HG02642 (cell line): Measurements from ENCODE around the gene NPLOC4.
"Not testable (repeated sequence)": the region's sequence is repeated elsewhere in the genome, so short reads cannot be mapped to it uniquely, and the experiment has no call there.

Experiments used
- ATAC-seq: cut with Tn5 transposase; IDR thresholded peaks from one replicate; pipeline ENCODE4 v1.9.1; 2021; ENCODE audit warnings: mild to moderate bottlenecking; ENCODE audit not compliant: unreplicated experiment, poor library complexity

The NPLOC4 gene

DNA sequence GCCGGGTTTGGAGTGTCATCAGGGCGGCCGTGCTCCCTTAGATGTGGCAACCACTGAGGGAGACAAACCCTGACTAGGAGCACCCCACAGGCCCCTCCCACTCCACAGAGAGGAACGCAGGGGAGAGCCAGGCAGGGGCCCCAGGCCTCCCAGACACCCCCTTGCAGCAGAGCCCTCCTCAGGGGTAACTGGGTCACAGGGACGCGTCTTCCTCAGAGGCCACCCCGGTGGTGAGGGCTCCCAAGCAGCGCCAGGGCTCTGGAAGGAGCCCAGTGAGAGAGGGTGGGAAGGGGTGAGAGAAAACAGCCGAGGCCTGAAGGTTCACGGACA is 97.4 kb downstream of the NPLOC4 start:
- no peak for ATAC-seq

DNA sequence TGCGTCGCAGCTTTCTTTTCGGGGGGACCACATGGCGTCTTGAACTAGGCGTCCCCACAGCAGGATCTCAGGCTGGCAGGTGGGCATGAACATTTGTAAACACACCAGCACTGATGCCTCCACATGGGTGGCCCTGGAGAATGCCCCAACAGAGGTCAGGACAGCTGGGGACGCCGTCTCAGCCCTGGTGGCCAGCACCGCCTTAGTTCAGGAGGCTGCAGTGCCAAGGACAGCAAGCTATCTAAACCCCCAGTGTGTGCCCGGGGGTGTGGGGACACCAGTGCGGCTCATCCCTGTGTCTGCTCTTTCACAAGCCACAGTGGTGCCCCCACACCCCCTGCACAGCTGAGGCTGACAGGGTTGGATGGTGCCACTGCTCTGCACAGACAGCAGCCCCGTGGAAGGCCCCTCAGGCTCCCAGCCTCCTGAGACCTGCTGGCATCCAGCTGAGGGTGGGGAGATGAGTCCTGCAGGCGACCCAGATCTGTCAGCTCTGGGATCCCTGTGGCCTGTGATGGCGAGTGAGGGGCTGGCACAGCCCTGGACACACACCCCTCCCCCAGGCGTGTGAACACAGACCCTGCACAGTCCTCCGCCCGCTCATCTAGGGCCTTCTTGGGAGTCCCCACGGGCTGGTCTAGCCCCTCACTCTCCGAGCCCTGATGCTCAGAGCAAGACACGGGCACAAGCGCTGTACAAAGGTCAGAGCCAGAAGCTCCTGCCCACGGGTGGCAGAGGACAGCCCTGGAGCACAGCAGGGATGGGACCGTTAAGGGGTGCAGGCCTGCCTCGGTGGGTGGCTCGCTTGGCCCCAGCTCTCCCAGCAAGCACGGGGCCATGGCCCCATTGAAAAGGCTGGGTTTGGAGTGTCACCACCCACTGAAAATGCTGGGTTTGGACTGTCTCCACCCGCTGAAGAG is 98.0 kb downstream of the NPLOC4 start:
- ATAC-seq, result no peak

DNA sequence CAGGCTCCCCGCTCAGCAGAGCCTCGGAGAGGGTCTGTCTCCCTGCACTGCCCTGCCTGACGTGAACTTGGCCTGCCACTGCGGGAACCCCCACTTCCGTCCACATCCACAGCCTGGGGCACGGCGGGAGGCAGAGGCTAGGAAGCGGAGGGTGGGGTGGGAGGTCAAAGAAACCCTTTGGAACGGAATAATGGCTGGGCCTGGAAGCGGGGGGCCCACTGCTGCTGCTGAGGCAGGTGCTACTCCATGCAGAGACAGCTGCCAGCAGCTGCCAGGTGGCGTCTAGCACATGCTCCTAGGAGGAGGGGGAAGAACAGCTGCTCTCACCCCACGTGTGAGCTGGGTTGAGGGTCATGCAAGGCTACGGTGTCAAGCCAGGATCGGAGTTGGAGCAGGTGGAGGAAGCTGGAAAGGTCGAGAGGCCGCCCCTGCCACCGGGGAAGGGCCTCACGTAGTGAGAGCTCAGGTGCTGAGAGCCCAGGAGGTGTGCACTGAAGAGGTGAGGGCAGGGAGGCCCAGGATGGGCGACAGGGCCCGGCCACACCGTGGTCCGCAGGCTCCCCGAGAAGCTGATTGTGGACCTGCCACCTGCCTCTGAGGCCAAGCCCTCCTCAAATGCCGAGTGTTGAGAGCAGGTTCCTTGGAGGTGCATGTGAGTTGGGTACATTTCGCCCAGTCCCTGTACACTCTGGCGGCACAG is 98.9 kb downstream of the NPLOC4 start:
- no peak for ATAC-seq

DNA sequence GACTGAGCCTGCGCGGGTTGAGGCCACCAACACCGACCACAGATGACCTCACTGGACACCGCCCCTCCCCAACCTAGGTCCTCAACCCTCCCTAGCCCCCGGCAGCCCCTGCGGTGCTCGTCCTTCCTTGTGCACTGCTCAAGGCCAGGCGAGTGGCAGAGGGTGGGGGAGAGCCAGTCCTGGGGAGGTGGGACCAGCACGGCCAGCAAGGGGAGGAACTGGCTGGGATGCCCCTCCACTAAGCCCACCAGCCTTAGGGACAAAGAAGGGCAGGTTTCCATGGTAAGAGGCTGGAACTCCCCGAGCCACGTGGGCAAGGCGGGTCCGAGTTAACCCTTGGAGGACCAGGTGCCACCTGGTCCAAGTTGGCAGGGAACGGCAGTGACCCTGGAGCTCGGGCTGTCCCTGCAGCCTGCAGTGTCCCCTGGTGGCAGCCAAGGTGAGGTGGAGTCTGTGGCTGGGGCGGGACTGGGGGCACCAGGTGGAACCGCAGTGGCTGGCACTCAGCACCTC is 99.5 kb downstream of the NPLOC4 start:
- ATAC-seq, result no peak

DNA sequence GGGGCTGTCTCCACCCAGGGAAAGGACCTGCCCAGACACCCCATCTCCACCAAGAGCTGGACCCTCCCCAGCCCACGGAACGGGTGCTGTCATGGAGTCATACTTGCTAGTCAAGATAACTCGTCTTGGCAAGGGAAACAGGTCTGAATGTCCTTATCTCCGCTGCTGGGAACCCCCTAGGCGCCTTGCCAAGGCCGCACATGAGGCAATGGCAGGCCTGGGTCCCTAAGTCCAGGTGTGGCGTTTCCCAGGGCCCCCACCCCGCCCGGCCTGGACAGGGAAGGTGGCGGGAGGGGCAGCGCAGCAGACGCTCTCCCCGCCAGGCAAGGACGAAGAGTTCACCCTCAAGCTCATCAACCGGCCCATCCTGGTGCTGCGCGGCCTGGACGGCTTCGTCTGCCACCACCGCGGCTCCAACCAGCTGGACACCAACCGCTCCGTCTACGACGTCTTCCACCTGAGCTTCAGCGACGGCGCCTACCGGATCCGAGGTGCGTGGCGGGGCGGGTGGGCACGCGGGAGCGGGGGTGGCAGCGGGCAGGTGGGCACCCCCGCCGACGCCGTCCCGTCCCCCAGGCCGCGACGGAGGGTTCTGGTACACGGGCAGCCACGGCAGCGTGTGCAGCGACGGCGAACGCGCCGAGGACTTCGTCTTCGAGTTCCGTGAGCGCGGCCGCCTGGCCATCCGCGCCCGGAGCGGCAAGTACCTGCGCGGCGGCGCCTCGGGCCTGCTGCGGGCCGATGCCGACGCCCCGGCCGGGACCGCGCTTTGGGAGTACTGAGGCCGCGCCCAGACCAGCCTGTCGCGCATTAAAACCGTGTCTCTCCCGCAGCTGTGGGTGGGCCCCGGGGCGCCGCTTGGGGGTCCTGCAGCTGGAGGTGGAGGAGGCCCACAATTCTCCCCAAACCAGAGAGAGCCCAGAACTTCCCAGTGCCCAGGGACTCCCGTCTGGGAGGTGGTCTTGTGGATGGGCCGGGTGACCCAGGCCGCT is 100.3 kb downstream of the NPLOC4 start:
- ATAC-seq, result no peak

DNA sequence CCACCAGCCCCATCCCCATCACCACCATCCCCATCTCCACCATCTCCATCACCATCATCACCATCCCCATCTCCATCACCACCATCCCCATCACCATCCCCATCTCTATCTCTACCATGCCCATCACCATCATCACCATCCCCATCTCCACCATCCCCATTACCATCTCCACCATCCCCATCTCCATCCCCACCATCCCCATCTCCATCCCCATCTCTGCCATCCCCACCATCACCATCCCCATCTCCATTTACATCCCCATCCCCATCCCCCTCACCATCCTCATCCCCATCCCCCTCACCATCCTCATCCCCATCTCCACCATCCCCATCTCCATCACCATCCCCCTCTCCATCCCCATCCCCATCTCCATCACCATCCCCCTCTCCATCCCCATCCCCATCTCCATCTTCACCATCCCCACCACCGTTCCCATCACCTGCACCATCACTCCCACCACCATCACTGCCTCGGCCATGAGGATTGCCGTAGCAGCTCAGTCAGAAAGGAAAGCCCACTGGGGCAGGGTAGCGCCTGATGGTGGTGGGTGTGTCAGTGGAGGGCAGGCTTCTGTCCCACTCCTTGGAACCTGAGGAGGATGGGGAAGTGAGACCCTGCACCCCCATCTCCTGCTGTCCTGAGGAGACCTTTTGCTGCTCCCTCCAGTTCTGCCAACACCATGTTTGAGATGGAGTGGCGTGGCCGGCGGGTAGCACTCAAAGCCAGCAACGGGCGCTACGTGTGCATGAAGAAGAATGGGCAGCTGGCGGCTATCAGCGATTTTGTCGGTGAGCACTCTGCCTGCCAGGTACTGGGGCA is 101.2 kb downstream of the NPLOC4 start:
- no peak for ATAC-seq

DNA sequence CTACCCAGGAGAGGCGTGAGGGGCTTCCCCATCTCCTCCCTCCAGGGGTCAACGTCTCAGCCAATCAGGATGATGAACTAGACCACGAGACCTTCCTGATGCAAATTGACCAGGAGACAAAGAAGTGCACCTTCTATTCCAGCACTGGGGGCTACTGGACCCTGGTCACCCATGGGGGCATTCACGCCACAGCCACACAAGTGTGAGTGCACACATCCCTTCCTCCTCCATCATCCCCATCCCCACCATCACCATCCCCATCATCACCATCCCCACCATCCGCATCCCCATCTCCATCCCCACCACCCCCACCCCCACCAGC is 101.9 kb downstream of the NPLOC4 start:
- ATAC-seq, result no peak

DNA sequence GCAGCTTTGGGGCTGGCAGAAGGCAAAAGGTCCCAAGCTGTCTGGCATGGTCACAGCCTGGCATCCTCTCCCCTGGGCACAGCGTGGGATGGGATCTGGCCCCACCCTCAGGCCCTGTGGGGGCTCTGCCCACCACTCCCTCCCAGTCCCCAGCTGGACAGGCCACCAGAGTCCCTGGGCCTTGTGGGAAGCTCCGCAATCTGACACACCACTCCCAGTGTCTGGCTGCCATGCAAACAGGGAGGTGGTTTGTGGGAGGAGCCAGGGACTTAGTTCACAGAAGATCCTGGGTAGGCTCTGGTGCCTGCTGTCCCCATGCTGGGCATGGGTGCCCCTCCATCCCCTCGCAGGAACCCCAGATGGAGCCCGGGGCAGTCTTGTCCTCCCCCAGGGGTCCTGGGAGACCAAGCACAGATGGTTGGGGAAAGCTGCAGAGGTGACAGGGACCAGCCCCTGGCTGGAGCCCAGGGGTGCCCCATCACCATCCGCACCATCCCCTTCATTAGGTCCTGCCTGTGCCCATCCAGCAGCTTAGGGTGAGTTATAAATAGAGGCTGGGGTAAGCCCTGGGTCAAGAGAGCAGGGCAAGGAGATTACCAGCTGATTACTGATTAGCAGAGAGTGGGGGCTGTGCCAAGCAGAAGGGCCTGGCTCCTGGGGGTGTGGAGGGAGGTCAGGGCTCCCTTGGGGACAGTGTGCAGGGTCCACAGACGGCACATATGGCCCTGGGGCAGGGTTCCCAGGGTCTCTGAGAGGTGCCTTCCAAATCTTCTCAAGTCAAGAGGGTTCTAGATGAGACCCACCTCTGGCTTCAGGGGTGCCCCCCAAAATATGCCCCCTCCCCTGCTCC is 102.5 kb downstream of the NPLOC4 start:
- no peak for ATAC-seq

DNA sequence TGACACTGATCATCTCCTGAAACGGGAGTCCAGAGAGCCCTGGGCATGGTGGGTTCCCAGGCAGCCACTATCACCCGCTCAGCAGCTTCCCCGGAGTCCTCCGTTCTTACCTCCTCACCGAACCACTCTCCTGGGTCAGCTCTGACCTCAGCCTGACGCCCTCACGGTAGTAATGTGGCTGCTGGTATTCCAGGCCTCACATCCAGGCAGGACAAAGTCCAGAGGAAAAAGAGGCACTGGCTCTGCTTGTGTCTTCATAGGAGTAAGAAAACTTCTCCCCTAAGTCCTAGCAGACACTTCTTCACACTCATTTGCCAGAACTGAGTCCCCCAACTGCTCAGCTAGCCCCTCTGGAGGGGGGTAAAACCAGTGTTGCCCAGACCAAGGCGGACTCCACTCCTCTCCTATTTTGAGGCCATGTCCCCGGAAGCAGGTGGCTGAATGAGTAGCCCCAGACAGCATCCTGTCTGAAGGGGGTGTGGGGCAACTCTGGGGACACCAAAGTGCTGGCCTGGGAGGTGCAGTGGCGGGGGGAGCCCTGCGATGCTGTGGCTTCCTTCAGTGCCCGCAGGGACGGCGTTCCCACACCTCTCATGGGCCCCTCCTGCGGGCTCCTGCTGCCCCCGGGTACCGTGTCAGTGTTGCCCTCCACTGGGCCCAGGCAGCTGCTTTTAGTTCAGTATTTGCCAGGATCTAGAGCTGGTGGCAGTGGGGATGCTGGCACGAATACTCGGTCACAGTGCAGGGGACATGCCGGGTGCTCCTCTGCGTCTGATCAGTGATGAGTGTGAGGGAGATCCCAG is 103.4 kb downstream of the NPLOC4 start:
- ATAC-seq, result no peak

DNA sequence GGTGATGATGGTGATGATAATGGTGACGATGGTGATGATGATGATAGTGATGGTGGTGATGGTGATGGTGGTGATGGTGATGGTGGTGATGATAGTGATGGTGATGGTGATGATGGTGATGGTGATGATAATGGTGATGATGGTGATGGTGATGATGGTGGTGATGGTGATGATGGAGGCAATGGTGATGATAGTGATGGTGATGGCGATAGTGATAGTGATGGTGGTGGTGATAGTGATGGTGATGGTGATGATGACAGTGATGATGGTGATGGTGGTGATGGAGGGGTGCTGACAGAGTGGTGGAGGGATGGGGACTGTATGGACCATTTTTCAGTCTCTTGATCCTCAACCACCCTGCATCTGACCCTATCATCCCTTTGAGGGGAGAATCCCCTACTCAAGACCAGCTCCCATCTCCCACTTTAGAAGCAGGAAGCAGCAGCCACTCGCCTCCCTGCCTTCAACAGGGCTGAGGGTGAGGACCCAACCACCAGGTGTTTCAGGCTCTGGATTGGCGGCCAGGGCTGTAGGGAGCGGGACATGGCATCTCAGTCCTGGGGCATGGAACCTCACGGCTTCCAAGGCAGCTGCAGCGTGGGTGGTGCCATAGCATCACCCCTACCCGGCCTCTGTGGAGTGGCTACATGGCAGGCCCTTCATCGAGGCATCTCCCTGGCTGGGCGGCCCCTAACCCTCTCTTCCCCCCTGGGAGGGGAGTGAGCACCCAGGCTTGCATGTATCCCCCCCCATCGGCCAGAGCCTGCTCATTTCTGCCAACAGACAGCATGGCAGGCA is 104.2 kb downstream of the NPLOC4 start:
- ATAC-seq, result no peak

DNA sequence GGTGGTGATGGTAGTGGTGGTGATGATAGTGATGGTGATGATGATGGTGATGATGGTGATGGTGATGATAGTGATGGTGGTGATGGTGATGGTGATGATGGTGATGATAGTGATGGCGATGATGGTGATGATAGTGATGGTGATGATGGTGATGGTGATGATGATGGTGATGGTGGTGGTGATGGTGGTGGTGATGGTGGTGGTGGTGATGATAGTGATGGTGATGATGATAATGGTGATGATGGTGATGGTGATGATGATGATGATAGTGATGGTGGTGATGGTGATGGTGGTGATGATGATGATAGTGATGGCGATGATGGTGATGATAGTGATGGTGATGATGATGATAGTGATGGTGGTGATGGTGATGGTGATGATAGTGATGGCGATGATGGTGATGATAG is 104.9 kb downstream of the NPLOC4 start:
- not testable (repeated sequence) for ATAC-seq

DNA sequence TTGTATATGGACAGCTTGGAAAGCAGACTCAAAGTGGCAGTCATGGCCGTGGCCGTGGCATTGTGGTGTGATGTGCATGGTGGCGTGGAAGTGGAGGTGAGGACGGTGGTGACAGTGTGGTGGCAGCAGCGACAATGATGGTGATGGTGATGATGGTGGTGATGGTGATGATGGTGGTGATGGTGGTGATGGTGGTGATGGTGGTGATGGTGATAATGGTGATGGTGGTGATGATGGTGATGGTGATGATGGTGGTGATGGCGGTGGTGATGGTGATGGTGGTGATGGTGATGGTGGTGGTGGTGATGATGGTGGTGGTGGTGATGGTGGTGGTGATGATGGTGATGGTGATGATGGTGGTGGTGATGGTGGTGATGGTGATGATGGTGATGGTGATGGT is 105.9 kb downstream of the NPLOC4 start:
- ATAC-seq, result not testable (repeated sequence)

DNA sequence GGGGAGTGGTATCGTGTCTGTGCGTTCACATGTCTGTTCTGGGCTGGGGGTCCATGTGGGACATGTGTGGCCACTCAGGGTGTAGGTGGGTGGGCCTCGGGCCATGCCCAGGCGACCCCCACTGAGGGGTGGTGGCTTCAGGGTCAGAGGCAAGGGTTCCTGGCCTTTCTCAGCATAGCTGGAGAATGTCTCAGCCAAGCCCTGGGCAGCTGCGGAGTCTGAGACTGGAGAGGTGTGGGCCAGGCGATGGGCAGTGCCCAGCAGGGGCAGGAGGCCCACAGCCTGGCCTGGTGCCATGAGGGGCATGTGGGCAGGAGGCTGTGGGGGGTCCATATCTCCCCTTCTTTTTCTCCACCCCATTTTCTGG is 107.5 kb downstream of the NPLOC4 start:
- ATAC-seq, result no peak

DNA sequence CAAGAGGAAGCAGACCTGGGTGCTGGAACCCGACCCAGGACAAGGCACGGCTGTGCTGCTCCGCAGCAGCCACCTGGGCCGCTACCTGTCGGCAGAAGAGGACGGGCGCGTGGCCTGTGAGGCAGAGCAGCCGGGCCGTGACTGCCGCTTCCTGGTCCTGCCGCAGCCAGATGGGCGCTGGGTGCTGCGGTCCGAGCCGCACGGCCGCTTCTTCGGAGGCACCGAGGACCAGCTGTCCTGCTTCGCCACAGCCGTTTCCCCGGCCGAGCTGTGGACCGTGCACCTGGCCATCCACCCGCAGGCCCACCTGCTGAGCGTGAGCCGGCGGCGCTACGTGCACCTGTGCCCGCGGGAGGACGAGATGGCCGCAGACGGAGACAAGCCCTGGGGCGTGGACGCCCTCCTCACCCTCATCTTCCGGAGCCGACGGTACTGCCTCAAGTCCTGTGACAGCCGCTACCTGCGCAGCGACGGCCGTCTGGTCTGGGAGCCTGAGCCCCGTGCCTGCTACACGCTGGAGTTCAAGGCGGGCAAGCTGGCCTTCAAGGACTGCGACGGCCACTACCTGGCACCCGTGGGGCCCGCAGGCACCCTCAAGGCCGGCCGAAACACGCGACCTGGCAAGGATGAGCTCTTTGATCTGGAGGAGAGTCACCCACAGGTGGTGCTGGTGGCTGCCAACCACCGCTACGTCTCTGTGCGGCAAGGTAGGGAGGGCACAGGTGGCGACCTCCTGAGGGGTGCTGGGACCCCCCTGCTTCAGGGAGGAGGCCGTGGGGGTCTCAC is 108.1 kb downstream of the NPLOC4 start:
- ATAC-seq, result no peak

DNA sequence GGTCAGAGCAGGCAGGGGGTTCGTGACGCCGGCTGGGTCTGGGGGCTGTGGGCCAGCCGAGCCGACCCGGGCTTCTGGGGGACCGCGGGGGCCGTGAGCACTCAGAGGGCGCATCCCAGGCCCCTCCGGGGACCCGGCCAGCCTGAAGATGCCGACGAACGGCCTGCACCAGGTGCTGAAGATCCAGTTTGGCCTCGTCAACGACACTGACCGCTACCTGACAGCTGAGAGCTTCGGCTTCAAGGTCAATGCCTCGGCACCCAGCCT is 108.6 kb downstream of the NPLOC4 start:
- ATAC-seq, result no peak

DNA sequence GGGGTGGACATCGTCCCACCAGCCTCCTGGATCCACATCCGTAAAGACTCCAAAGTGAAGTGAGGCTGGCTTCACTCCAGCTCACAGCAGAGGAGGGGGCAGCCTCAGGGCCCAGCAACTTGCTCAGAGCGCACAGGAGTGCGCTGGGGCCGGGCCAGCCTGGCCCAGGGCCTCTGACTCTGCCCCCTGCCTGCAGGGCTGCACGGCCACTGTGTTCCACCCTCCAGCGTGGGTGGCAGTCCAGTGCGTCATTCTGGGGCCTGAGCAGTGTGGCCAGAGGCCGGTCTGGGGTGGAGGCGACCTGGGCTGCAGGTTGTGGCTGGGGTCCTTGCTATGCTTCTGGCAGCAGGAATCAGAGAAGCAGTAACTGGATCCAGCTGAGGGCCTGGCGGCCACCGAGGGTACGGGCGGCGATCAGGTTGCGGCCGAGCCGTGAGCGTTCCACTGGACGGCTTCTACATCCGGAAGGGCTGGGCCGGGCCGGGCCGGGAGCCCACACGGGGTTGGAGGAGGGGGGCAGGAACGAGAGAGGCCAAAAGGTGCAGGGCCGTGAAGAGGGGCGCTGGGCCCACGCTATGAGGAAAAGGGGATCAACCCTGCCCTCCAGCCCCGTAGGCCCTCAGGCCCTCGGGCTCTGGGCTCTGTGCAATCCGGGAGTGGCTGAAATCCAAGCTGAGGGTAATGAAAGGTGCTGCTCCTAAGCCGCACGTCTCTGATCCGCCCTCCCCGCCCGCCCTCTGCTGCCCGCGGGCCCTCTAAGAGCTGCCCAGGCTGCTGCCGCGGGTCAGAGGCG is 109.1 kb downstream of the NPLOC4 start, which contains the start of gene FSCN2:
Gene FSCN2, plus strand, starts transcription at position 787 of the 793 bp plus-strand sequence. CDS start 155 bp downstream, outside the sequence.
- ATAC-seq, result no peak
